HTR-8/SVneo (cell line): Measurements from ENCODE around the gene PIAS4.
A peak's percentile ranks its signal among the peaks of the same experiment; 100 is the strongest.

Experiments
- DNase-seq: peaks from one replicate; pipeline ENCODE4 v3.0.0; 2011; ENCODE audit warnings: low spot score, mixed read lengths; ENCODE audit not compliant: insufficient read length
- FAIRE-seq: peaks from 2 replicates; lab custom pipeline; 2011; peaks lifted over from hg19 to GRCh38; lab: Jason Lieb, UNC

PIAS4 gene

GRCh38 chr19:4016903-4017638 is 9.5 kb downstream of the PIAS4 start:
- FAIRE-seq: no peak
- DNase-seq: no peak

DNA sequence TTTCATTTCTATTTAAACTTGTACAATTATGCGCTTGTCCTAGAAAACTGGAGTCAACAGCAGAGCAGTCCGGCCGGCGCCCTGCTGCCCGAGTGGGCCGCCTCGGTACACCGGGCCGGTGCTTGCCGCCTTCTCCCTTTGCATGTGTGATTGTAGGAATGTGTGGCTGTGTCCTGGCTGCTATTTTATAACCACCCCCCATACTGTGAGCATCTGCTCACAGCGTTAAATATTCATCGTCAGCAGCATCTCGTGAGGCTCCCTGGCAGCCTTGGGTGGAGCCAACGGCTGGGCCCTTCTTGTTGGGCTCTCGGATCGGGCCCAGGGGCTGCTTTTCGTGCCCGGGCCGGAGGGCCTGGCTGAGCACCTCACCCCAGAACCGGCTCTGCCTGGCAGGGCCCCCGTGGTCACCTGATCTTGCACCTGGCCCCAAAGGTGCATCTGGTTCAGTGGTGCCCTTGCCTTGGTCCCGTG is 10.6 kb downstream of the PIAS4 start:
- no peak for DNase-seq
- FAIRE-seq: no peak

- DNase-seq: no peak
- no peak for FAIRE-seq
Measured at GRCh38 chr19:4018775-4019504, 11.4 kb downstream of the PIAS4 start.

GRCh38 chr19:4019578-4019977 is 12.0 kb downstream of the PIAS4 start:
- no peak for DNase-seq
- no peak for FAIRE-seq

DNA sequence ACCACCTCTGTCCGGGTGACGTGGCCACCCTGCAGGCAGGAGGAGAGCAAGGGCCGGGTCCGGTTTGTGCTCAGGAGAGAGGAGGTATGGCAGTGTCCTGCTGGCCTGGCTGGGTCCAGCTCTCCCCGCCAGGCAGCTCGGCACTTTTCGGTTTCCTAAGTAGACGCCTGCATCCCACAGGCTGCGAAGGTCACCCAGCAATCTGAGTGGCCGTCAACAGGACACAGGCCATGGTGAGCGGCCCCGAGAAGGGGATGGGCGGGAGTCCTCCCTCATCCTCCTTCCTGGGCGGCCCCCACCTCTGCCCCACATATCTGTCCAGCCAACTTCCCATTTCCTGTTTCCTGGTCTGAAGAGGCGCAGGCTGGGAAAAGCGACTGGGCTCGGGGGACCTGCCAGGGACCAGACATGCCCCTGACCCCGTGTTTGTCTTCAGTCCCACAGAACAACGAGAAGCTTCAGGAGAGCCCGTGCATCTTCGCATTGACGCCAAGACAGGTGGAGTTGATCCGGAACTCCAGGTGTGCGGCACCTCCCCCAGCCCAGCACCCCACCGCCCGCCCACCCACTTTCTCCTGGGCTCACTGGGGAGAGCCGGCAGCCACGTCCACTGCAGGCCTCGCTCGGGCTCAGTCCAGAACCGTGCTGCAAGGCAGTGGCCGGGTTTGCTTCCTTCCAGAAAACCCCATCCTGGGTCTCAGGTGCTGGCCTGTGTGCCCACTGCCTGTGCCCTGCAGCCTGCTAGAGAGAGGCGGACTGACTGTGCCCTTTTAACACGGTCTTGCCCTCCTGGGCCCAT is 16.3 kb downstream of the PIAS4 start:
- DNase-seq: no peak
- no peak for FAIRE-seq

DNA sequence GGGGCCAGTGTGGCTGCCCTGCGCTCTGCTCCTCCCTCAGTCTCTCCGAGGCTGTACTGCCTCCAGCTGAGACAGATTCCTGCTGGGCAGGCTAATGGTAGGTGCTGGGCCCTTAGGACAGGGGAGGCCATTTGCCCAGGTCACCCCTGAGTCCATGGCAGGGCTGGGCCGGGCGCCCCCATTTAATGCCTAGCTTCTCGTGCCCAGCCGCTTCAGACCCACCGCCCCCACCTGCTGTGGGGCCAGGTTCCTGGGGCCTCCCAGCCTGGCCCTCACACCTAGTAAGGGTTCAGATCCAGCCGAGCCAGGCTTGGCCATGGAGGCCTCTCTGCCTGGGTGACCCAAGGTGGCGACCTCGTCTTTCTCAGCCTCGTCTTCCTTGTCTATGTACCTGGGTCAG is 17.8 kb downstream of the PIAS4 start:
- no peak for FAIRE-seq

DNA sequence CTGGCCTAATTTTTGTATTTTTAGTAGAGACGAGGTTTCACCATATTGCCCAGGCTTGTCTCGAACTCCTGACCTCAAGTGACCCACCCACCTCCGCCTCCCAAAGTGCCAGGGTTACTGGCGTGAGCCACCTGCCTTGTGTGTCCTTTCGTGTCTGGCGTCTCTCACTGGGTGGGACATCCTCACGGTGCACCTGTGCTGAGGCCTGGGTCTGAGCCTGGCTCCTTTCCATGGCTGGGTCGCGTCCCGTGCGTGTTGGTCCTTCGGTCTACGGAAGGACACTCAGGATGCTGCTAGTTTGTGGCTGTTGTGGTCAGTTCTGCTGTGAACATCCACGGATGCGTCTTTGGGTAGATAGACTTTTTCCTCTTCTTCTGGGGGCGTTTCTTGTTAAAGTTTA is 19.6 kb downstream of the PIAS4 start:
- FAIRE-seq: no peak
- DNase-seq: no peak

More for the DNA sequence above, 17.8 kb downstream of the PIAS4 start:
- DNase-seq: no peak

- FAIRE-seq: no peak
Measured at GRCh38 chr19:4028334-4029246, 21.1 kb downstream of the PIAS4 start.

DNA sequence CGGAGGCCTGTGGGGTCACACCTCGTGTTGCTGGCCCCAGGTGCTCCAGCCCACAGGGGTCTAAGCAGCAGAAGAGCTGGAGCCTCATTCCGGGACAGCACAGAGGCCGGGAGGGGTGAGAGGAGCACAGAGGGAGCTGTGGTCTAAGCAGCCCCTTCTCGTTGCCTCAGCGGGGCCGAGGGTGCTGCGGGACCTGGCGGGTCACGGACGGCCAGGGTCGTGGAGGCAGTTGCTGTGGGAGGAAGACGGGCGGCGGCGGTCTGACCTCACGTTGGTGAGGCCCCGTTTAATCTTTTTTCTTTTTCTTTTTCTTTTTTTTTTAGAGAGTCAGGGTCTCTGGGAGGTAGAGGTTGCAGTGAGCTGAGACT is 21.7 kb downstream of the PIAS4 start:
- DNase-seq (no peak), FAIRE-seq (no peak)

More at GRCh38 chr19:4028334-4029246, 21.1 kb downstream of the PIAS4 start:
- no peak for DNase-seq

DNA sequence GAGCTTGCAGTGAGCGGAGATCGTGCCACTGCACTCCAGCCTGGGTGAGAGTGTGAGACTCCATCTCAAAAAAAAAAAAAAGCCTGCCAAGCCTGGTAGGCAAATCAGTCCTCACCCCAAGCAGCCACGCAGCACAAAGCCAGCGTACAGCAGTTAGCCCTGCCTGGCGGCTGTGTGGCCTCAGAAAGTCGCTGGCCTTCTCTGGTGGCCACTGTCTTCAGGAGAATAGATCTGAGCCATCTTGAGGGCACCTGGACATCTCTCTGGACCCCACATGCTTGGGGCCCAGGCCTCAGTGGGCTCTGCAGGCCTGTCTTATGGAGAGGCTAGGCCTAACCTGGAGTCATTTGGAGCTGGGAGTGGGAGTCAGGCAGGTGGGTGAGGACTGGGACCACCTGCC is 23.0 kb downstream of the PIAS4 start:
- FAIRE-seq: no peak

GRCh38 chr19:4030981-4031380 is 23.4 kb downstream of the PIAS4 start:
- DNase-seq (no peak), FAIRE-seq (no peak)

More for the DNA sequence above, 23.0 kb downstream of the PIAS4 start:
- DNase-seq: no peak

DNA sequence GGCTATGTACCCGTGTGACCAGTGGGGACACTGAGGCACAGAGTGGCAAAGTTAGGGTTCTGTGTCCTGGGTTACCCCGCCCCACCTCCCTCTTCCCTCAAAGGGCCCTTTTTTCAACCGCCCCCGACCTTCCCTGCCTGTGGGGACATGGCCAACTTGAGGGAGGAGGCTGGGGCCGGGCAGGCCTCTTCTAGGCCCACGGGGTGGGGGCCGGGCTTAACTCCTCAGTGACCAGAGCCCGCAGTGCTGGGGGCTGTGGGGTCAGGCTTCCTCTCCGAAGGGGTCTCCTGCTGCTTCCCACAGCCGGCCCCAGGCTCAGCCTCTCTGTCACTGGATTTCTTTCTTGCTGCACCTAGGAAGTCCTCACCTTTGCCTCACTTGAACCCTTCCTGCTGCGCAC is 23.9 kb downstream of the PIAS4 start:
- no peak for FAIRE-seq
- no peak for DNase-seq

DNA sequence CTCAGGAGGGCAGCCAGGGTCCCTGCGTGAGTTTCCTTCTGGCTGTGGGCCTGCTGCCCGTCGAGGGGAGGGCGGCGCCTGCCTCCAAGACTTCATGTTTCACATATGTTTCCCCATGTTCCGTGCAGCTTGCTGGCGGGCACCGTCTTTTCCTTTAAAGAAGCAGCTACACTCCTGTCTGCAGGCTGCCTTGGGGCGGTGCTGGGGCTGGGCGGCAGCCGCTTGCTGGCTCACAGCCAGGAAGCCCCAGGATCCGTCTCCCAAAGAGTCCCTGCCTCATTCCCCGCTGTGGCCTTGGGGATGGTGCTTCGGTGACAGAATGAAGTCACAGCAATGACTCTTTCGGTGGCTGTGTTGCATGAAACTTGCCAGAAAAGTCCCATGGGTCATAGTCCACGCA is 24.9 kb downstream of the PIAS4 start:
- no peak for FAIRE-seq
- no peak for DNase-seq

DNA sequence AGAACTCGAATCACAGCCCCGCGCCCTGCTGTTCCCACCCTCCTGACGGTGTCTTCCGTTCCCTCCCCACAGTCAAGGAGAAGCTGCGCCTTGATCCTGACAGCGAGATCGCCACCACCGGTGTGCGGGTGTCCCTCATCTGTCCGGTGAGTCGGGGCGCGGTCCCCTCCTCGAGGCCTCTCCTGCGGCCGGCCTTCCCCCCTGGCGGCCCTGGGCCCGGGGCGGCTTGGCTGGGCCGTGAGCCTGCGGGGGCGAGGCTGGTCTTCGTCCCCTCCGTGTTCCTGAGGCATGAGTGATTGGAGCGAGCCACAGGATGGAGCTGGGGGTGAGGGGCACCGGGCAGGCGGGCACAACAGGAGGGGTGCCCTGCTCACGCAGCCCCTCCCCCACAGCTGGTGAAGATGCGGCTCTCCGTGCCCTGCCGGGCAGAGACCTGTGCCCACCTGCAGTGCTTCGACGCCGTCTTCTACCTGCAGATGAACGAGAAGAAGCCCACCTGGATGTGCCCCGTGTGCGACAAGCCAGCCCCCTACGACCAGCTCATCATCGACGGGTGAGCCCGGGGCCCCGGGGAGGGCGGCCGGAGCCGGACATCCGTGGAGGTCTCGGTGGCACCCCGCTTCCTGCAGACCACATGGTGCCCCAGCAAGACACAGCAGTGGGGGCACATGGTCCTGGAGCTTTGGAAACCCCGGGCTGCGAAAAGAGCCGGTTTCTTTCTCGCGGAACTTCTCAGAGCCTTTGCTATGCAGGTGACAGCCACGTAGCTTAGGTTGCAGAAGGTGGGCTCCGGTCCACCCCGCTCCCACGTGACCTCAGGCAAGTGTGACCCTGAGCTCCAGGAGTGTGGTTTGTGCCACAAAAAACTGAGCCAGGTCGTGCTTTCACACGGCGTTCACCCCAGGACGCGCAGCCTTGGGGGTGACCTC is 25.8 kb downstream of the PIAS4 start:
- DNase-seq (no peak), FAIRE-seq (no peak)

DNA sequence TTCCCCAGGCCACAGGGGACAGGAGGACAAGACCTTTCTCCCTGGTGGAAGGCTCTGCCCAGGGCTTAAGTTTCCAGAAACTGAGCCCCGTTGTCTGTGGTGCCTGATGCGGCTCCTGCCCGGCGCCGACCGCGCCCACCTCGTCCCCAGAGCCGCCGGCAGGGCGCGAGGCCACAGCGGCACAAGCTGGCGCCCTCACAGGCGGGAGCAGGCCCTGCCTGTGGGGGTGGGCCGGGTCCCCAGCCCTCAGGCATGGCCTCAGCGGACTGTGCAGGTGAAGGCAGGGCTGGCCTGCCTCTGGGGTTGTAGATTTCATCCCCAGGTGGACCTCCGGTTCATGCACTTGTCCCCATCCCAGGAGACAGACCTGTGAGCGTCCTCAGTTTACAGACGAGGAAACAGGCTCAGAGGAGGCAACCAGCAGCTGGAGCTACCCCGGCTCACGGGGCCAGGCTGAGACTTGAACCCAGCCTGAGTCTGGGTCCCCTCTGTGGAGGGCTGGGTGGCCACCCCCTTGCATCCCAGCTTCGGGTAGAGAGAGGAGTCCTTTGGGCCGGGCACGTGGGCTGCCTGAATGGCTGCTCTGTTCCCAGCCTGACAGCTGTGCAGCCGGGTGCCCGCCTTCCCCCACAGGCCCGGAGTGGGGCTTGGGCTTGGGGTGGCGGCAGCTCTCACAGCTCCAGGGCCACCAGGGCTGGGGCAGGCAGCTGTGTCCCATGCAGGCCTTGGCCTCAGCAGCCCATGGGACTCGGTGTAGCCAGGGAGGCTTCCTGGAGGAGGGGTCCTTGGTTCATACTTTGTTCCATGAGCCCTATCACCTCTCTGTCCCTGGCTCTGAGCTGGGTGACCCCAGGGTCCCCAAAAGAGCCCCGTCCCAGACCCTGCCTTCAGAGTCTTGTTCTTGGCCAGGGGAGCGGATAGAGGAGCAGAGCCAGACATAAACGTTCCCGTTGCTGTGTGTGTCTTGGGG is 26.8 kb downstream of the PIAS4 start:
- FAIRE-seq: no peak
- DNase-seq: no peak

GRCh38 chr19:4035018-4035566 is 27.6 kb downstream of the PIAS4 start:
- FAIRE-seq (no peak), DNase-seq (no peak)

DNA sequence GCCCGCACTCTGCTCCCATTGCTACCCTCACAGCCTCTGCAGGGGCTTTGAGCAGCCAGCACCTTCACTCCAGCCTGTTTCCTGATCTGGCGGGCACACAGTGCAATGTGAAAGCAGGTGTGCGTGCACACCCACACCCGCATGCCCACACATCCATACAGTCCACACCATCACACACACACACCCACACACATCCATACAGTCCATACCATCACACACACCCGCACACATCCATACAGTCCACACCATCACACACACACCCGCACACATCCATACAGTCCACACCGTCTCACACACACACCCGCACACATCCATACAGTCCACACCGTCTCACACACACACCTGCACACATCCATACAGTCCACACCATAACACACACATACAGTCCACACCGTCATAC is 28.0 kb downstream of the PIAS4 start:
- DNase-seq (no peak), FAIRE-seq (peak; percentile 100)
